ENCODE data around the gene JPT2.
A peak's percentile ranks its signal among the peaks of the same experiment; 100 is the strongest.
"Not testable (repeated sequence)": the region's sequence is repeated elsewhere in the genome, so short reads cannot be mapped to it uniquely, and the experiment has no call there.

Gene JPT2

DNA sequence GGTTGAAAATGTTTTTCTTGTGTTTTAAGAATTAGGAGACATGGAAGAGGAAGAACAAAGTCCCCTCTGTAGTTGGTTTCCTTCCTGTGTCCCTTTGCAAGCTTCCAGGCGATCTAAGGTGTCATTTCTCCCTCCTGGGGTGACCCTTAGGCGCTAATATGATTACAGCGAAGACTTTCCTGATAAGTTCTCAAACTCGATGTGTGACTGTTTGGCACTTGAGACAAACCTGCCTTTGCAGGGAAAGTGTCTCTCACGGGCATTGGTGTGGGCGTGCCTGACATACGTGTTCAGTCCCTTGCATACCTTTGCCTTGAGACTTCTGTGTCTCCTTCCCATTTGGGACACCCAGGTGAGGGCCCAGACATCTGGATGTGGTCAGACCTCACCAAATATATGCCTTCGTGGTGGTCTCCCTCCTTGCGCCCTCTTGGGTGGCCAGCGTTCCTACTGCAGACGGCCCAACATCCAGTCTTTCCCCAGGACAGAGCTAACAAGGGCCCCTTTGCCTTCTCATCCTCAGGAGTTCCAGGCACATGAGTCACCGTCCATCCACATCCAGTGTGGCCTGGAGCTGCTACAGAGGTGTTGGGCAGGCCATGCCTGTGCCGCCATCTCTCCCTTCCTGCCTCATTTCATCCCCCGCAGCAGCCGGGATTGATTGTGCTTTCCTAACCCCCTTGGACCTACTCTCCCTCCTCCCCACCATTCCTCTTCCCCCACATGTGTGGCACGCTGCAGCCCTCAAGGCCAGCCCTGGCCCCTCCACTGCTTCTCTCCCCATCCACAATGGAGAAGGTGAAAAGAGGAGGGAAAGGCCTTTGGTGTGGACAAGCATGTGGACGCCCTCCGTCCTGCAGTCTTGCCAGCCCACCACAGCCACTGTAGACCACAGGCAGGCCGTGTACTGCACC, 3.1 kb upstream of the JPT2 start:
- DNase-seq (ENCODE audit: low read depth in 2 of 2), result no peak

DNA sequence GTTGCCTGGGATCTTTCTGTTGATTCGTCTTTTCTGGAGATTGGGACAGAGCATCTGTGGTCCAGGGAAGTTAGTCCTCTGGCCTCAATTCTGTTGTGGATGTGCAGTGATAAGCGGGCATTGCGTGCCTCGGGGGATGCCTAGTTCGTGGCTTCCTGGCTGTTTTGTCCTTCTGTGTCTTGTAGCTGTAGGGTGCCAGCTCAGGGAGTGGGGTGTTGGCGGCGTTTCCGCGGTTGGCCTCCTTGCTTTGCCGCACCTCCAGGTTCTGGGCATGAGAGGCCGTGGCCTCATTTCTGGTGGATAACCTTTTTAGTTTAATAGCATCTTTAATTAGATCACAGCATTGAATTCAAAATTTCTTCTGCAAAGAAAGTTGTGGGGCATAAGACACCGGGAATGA, 1.4 kb upstream of the JPT2 start:
- no peak for DNase-seq (ENCODE audit: low read depth in 2 of 2)

DNA sequence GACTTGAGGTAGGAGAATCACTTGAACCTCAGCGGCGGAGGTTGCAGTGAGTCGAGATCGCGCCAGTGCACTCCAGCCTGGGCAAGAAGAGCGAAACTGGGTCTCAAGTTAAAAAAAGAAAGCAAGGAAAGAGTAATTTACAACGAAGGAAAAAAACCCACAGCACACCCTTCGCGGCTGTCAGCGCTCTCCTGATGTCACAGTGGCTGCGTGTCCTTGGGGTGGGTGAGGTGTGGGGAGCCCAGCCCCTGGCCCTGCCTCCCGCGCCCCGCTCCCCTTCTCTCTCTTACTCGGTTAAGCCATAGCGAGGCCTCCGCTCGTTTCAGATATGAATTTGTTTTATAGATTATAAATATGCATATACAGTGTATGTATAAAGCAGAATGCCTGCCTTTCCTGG, 740 bp upstream of the JPT2 start:
- no peak for DNase-seq (ENCODE audit: low read depth in 2 of 2)

DNA sequence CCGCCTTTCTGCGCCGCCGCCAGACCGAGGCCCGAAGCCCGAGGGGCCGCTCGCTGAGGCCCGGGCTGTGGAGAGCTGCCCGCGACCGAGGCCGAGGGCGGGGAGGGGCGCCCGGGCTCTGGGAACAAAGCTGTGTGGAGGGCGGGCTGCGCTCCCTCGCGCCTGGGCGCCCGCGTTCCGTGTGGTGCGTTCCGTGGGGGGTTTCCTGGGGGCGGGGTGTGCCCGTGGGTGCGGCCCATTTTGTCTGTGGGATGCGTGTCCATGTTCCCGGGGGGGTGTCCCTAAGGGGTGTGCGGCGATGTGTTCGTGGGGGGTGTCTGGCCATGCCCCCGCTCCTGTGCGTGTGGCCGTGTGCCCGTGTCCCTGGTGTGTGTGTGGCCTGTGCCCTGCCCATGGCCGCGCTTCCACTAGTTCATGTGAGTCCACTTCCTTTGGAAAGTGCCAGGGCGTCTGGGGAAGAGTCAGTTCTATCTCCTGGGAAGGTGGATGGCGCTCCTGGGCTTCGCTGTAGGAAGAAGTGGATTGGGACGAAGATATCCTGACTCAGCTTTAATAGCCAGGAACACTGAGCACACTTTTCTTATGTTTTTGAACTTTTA, 520 bp downstream of the JPT2 start:
- DNase-seq (ENCODE audit: low read depth in 2 of 2), result peak; percentile 4 to 27

DNA sequence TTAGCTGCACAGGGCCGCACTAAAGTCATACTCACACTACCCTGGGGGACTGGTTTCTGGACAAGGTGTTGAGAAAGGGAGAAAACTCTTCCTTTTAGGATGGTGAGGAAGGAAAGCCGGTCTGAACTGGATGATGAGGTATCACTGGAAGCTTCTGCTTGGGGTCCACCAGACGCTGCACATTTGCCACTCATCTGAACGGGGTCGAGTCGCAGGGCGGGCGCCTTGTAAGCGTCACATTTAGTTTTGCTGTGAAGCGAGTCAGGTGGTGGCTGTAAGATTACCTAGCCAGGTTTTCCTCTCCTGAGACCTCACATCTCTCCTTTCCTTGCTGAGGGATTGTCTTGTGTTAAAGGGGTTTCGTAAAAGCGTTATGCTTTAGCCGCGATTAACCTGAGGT, 2.3 kb downstream of the JPT2 start:
- no peak for DNase-seq (ENCODE audit: low read depth in 2 of 2)

DNA sequence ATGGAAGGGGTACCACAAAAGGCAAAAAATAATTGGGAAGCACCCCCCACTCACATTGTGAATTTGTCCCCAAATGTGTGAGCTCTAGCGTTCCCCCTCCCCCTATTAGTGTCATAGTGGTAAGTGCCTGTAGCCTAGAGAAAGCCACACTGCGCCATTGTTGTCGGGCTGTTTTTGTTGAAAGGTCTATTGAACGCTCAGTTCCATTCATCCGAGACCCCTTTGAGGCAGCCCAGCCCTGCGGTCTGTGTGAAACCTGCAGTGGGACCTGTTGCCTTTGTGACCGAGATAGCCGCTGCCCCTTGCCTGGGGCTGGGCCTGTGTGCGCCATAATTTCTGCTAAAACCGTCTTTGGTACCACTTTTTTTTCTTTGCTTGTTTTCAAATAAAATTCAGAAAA, 3.0 kb downstream of the JPT2 start:
- no peak for DNase-seq (ENCODE audit: low read depth in 2 of 2)

DNA sequence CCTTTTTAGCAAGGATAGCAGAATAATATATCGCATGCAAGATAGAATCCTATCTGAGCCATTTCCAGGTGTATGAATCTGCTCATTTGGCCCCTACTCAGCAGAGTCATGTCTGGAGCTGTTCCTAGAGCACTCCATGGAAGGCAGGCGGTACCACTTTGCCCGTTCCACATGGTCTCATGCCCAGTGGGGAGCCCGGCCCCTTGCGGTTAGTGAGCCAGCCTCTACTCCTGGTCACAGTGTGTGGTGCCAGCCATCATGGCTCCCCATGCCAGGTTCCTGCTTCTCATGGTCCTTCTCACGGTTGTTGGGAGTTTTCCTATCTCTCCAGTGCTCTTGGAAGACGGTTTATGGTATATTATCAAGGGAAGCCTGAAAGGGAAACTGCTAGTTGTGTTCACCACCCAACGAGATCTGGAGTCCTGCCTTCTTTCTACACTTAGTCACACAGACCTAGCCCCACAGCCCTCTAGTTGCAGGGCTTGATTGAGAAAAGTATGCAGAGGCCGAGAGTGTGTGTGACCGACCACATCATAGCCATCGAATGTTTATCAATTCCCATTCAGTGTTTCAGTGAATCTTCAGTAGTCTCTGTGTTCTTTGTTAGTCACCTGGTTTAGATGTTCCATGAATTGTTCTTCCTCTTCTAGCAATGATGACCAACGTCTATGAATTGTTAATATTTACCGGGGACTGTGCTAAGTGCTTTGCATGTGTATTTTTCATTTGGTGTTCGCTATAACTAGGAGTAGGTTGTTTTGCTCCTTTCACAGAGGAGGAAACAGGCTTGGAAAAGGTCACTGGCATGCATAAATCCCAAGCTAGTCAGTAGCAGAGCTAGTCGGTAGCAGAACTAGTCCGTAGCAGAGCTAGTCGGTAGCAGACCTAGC, 9.6 kb downstream of the JPT2 start:
- DNase-seq (ENCODE audit: low read depth in 2 of 2), result no peak

DNA sequence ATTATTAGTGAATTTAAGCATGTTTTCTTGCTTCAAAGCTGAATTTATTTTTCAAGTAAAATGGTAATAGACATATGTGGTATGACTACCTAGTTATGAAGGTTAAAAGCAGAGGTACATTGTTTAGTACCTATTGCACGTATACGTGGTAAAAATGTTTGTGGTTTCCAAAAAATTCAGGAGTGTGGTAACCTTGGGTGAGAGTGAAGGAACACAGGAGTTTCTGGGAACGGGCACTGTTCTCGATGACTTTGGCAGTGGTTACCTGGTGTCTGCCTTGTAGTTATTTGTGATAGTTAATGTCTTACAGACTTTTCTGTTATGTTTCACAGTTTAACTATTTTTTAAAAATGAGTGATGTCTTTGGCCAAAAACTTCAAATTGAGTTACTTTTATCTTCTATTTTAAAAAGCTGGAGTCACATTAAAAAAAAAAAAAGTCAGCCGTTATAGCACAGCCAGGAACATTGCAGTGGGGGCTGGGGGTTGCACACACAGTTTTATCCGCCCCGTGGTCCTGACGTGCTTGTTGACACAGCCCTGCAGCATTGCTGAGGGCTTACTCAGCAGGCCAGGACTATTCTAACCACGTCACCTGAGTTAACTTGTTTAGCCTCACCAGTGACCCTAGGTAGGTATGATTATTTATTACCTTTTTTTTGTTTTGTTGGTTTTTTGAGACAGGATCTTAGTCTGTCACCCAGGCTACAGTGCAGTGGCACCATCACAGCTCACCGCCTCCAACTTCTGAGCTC, 10.9 kb downstream of the JPT2 start:
- no peak for DNase-seq (ENCODE audit: low read depth in 2 of 2)

DNA sequence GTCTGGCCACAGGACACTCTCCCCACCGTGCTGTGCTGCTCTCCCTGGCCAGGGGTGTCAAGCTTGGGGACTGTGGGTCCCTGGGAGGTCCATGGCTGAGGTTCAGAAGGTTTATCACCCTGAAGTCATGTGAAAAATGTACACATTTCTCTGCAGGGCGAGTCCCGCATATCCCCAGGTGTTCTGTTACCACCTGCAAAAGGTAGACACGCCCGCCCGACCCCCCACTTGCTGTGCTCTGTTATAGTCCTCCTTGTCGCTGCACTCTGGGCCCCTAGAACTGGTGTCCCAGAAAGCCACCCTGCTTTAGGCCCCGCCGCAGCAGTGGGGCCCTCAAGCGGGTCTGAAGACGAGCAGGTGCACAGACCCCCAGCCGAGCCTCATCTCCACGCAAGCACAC, 11.8 kb downstream of the JPT2 start:
- no peak for DNase-seq (ENCODE audit: low read depth in 2 of 2)

DNA sequence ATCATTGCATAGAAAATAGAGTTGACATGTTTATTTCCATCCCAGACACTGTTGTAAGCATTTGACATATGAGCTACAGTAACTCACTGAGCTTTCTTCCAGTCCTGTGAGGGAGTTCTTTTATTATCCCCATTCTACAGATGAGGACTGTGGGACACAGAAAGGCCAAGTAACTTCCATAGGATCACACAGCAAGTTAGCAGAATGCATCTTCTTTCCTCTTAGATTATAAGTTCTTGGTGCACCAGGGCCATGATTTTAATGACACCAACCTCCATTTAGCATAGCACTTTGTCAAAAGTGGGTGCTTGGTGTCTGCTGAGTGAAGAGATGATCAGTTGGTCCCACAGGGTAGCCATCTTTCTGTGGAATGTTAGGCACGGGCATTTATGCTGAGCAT, 12.7 kb downstream of the JPT2 start:
- no peak for DNase-seq (ENCODE audit: low read depth in 2 of 2)

DNA sequence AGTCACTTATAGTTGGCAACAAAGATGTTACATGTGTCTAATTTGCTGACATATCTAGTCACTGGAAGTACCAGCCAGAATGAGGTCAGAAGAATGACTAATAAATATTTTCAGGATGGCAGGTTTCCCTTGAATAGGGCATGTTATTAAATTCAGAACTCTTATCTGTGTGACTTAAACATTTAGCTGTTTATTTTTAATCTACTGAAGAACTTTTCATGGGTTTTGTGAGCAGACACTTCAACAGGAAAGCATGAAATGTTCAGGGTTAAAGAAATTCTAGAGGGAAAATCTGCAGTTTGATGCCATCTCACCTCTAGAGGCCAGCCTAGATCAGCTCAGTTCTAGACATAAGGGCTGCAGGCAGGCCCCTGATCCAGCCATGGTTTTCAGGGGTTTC, 13.2 kb downstream of the JPT2 start:
- DNase-seq (ENCODE audit: low read depth in 2 of 2), result no peak

DNA sequence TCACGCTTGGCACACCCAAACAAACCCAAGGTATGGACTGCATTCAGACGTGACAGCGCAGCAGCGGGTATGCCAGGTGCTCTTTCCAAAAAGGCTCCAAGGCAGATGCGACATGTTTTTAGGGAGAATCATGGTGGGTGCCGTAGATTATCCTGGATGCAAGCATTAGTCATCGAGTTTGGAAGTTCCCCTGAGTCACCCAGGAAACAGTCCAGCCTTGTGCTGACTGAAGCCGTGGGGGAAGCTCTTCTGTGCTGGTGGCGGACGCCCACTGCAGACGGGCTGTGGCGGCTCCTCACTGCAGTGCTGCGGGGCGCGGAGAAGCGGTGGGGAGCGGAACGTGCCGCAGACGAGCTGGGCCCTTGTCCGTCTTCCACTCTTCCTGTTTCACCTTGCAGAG, 13.9 kb downstream of the JPT2 start:
- DNase-seq (ENCODE audit: low read depth in 2 of 2), result no peak

DNA sequence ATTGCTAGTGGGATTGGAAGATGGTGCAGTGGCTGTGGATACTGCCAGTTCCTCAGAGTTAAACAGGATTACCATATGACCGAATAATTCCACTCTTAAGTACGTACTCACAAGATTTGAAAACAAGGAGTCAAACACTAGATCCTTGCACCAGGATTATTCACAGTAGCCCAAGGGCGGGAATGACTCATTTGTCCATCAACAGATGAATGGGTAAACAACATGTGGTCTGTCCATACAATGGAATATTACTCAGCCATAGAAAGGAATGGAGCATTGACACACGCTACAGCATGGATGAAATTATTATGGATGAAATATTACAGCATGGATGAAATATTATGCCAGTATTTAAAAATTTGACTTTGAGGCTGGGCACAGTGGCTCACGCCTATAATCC, 18.8 kb downstream of the JPT2 start:
- DNase-seq (ENCODE audit: low read depth in 2 of 2), result no peak

DNA sequence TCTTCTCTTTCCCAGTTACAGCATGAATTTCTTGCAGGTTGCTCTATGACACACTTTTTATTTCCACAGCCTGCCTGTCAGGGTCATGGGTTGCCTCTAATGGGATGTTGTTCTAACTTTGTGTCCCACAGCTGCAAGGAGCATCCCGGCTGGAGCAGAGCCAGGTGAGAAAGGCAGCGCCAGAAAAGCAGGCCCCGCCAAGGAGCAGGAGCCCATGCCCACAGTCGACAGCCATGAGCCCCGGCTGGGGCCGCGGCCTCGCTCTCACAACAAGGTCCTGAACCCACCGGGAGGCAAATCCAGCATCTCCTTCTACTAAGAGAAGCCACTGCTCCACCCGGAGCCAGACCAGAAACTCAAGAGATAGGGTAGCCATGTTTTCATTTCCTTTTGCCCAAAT, 20.6 kb downstream of the JPT2 start:
- DNase-seq (ENCODE audit: low read depth in 2 of 2), result no peak

DNA sequence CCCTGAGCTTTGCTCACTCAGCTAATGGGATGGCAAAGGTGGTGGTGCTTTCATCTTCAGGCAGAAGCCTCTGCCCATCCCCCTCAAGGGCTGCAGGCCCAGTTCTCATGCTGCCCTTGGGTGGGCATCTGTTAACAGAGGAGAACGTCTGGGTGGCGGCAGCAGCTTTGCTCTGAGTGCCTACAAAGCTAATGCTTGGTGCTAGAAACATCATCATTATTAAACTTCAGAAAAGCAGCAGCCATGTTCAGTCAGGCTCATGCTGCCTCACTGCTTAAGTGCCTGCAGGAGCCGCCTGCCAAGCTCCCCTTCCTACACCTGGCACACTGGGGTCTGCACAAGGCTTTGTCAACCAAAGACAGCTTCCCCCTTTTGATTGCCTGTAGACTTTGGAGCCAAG, 22.2 kb downstream of the JPT2 start:
- no peak for DNase-seq (ENCODE audit: low read depth in 2 of 2)

DNA sequence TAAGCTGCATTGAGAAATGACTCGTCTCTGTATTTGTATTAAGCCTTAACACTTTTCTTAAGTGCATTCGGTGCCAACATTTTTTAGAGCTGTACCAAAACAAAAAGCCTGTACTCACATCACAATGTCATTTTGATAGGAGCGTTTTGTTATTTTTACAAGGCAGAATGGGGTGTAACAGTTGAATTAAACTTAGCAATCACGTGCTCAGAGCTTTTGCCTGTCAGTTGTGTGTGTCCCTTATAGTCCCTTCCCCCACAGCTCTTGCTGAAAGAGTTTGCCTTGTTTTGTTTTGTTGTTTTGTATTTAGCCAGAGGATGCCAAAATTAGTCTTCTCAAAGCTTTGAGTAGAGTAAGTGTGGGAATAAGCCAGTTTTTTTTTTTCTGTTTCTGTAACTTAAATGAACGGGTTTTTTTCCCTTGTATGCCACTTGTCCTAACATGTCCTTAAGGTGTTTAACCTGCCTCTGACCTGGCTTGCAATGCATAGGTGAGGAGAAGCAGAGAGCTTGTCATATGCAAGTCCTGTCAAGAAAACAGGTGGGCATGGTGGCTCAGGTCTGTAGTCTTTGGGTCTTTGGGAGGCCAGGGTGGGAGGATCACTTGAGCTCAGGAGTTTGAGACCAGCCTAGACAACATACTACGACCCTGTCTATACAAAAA, 23.3 kb downstream of the JPT2 start:
- no peak for DNase-seq (ENCODE audit: low read depth in 2 of 2)

DNA sequence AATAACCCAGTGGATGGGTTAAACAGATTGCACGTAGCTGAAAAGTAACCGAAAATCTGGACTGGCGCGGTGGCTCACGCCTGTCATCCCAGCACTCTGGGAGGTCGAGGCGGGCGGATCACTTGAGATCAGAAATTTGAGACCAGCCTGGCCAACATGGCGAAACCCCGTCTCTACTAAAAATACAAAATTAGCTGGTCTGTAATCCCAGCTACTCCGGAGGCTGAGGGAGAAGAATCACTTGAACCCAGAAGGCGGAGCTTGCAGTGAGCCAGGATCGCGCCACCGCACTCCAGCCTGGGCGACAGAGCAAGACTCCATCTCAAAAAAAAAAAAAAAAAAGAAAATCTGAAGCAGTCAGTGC, 27.2 kb downstream of the JPT2 start:
- not testable (repeated sequence) for DNase-seq (ENCODE audit: low read depth in 2 of 2)

DNA sequence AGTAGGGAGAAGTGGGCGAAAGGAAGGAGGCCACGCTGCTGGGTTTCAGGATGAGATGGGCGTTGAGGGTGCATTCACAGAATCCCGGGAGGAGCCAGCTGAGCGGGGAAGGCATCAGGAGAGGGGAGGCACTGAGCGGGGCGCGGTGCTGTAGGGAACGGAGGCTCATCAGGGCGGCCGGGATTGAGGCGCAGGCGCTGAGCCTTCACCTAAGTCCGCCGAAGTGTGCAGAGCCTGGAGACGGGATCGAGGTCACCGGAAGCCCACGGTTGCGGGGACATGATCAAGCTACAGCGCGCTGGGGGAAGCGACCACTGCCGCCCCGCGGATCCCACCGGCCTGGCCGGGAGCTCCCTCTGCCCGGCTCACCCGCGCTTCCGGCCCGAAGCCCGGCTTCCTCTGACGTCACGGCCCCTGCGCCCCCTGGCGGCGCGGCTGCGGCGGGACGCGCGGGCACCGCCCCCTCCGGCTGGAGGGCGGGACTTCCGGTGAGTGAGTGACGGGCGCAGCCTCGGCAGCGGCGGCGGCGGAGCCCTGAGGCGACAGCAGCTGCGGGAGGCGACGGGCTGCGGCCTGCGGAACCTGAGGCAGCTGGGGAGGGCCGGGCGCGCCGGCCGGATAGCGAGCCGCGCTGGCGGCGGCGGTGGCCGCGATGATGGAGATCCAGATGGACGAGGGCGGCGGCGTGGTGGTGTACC, 27.8 kb downstream of the JPT2 start, which contains the start of gene MAPK8IP3:
MAPK8IP3 (plus strand) TSS at position 508 of the 698 bp plus-strand sequence; CDS start at position 653, 145 bp downstream.
- peak; percentile 85 to 86 for DNase-seq (ENCODE audit: low read depth in 2 of 2)

DNA sequence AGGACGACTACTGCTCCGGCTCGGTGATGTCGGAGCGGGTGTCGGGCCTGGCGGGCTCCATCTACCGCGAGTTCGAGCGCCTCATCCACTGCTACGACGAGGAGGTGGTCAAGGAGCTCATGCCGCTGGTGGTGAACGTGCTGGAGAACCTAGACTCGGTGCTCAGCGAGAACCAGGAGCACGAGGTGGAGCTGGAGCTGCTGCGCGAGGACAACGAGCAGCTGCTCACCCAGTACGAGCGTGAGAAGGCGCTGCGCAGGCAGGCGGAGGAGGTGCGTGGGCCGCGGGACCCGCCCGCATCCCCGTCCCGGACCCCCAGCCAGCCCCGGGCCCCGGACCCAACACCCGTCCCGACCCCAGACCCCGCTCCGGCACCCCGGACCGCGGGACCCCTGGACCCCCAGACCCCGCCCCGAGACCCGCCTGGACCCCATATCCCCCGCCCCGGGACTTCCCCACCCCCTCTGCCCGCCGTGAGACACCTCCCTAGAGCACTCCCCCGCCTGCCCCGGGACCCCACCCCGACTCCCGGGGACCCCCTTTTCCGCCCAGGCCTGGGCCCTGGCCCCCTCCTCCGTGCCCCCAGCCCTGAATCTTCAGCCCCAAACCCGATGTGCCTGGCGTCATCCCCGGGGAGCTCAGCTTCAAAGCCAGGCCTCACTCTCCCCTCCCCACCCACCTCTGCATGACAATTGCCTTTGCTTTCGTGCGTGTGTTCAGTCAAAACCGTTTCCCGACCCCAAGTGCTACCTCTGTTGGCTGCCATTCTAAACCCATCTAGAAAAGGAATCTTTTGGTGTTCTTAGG, 28.5 kb downstream of the JPT2 start:
- peak; percentile 11 to 24 for DNase-seq (ENCODE audit: low read depth in 2 of 2)
